HG02885 (cell line): ENCODE measurements around the gene PCDHGB4.
"Not testable (repeated sequence)": the region's sequence is repeated elsewhere in the genome, so short reads cannot be mapped to it uniquely, and the experiment has no call there.

Experiments used
- ATAC-seq: cut with Tn5 transposase; IDR thresholded peaks from one replicate; pipeline ENCODE4 v1.9.1; 2021; ENCODE audit warnings: mild to moderate bottlenecking; ENCODE audit not compliant: unreplicated experiment, poor library complexity

PCDHGB4 gene

DNA sequence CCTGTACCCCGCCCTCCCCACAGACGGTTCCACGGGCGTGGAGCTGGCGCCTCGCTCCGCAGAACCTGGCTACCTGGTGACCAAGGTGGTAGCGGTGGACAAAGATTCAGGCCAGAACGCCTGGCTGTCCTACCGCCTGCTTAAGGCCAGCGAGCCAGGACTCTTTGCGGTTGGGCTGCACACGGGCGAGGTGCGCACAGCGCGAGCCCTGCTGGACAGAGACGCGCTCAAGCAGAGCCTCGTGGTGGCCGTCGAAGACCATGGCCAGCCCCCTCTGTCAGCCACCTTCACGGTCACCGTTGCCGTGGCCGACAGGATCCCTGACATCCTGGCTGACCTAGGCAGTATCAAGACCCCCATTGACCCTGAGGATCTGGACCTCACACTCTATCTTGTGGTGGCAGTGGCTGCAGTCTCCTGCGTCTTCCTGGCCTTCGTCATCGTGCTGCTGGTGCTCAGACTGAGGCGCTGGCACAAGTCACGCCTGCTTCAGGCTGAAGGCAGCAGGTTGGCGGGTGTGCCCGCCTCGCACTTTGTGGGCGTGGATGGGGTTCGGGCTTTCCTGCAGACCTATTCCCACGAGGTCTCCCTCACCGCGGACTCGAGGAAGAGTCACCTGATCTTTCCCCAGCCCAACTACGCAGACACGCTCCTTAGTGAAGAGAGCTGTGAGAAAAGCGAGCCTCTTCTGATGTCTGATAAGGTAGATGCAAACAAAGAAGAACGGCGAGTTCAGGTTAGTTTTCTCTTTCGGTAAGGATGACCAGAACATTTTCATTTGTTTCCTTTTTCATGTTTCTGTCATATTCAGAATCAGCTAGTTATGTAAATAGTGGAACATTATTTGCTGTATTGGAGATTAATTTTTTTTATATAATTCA lies 21.2 kb upstream of the PCDHGB4 start:
- ATAC-seq, result no peak

DNA sequence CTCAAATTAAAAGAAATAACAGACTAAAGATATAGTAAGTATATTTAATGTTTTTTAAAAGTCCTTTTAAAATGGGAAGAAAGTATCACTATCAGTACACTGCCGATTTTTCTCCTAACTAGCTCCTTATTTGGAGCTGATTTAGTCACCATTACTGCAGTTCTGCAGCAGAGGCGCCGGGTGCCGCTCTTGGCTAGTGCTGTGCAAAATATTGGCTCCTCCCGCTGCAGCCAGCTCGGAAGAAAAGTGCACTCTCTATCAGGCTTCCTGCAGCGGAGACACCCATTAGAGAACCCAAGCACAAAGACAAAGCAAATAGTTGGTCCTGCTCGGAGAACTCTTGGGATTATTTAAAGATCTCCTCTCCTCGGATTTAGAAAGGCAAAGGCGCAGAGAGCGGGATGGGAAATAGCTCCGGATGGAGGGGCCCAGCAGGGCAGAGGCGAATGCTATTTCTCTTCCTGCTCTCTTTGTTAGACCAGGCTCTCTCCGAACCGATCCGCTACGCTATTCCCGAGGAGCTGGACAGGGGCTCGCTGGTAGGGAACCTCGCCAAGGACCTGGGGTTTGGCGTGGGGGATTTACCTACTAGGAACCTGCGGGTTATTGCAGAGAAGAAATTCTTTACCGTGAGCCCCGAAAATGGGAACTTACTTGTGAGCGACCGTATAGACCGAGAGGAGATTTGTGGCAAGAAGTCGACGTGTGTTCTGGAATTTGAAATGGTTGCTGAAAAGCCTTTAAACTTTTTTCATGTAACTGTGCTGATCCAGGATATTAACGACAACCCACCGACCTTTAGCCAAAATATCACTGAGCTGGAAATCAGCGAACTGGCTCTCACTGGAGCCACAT lies 17.3 kb upstream of the PCDHGB4 start, which contains the start of gene PCDHGB3:
Gene PCDHGB3, plus strand, starts transcription at position 249 of the 855 bp plus-strand sequence. Its CDS starts 153 bp downstream, at position 402.
- peak; percentile 97 for ATAC-seq

DNA sequence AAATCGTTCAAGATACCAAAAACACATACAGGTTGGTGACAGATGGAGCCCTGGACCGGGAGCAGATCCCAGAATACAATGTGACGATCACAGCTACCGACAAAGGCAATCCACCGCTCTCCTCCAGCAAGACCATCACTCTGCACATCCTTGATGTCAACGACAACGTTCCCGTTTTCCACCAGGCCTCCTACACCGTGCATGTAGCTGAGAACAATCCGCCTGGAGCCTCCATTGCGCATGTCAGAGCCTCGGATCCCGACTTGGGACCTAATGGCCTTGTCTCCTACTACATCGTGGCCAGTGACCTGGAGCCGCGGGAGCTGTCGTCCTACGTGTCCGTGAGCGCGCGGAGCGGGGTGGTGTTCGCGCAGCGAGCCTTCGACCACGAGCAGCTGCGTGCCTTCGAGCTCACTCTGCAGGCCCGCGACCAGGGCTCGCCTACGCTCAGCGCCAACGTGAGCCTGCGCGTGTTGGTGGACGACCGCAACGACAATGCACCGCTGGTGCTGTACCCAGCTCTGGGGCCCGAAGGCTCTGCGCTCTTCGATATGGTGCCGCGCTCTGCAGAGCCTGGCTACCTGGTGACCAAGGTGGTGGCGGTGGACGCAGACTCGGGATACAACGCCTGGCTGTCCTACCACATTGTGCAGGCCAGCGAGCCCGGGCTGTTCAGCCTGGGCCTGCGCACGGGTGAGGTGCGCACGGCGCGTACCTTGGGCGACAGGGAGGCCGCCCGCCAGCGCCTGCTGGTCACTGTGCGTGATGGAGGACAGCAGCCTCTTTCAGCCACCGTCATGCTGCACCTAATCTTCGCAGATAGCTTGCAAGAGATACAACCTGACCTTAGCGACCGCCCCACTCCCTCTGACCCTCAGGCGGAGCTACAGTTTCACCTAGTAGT lies 15.7 kb upstream of the PCDHGB4 start:
- ATAC-seq, result no peak

DNA sequence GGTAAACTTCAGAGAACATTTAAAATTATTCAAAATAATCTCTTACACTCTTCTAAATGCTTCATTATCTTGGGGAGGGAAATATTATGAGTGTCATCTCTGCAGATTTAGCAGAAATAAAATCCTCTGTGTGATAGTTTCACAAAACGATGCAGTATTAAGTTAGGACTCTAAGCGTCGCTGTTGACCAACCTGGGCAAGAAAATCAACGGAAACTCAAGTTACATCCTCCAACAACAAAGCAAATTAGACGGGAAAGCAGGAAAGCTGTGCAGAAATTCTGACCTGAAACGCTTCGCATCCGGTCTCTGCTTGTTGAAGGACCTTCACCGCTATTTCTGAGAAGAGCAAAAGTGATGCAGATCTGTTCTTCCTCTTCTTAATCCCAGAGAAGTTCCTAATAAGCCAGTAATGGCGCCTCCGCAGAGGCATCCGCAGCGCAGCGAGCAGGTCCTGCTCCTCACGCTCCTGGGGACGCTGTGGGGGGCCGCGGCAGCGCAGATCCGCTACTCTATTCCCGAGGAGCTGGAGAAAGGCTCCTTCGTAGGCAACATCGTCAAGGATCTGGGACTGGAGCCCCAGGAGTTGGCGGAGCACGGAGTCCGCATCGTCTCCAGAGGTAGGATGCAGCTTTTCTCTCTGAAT lies 13.7 kb upstream of the PCDHGB4 start, which contains the start of gene PCDHGA6:
Gene PCDHGA6, plus strand, starts transcription at position 219 of the 645 bp plus-strand sequence. Its CDS starts 193 bp downstream, at position 412.
- ATAC-seq, result no peak

DNA sequence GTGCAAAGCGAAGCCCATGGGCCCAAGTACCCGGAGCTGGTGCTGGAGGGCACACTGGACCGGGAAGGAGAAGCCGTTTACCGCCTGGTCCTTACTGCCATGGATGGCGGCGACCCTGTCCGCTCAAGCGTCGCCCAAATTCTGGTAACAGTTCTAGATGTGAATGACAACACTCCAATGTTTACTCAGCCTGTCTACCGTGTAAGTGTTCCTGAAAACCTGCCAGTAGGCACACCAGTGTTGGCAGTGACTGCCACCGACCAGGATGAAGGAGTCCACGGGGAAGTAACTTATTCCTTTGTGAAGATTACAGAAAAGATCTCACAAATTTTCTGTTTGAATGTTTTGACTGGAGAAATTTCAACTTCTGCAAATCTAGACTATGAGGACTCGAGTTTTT lies 12.9 kb upstream of the PCDHGB4 start:
- no peak for ATAC-seq

DNA sequence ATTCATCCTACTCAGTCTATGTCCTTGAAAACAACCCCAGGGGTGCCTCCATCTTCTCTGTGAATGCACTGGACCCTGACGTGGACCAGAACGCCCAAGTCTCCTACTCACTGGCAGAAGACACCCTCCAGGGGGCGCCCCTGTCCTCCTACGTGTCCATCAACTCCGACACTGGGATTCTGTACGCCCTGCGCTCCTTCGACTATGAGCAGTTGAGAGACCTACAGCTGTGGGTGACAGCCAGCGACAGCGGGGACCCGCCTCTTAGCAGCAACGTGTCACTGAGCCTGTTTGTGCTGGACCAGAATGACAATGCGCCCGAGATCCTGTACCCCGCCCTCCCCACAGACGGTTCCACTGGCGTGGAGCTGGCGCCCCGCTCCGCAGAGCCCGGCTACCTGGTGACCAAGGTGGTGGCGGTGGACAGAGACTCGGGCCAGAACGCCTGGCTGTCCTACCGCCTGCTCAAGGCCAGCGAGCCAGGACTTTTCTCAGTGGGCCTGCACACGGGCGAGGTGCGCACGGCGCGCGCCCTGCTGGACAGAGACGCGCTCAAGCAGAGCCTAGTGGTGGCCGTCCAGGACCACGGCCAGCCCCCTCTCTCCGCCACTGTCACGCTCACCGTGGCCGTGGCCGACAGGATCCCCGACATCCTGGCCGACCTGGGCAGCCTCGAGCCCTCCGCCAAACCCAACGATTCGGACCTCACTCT lies 11.9 kb upstream of the PCDHGB4 start:
- not testable (repeated sequence) for ATAC-seq

DNA sequence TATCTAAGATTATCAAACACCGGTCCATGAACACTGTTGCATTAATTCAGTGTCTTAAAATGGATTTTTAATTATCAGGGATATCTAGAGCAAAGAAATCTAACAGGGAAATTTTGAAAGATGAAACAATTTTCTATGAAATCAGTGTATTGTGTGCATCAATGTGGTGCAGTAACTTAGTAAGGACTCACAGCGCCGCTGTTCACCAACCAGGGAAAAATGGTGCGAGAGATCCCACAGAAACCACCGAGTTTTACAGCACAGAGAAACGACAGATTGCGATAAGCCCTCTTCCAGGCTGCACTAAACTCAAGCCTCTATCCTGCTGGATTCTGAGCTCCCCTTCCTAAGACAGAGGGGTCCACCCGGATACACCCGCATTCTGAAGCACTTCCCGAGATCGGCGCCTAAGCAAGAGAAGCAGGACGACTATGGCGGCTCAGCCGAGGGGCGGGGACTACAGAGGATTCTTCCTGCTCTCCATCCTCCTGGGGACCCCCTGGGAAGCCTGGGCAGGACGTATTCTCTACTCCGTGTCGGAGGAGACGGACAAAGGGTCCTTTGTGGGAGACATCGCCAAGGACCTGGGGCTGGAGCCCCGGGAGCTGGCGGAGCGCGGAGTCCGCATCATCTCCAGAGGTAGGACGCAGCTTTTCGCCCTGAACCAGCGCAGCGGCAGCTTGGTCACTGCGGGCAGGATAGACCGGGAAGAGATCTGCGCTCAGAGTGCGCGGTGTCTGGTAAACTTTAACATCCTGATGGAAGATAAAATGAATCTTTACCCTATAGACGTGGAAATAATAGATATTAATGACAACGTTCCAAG lies 4.8 kb upstream of the PCDHGB4 start, which contains the start of gene PCDHGA7:
Gene PCDHGA7, plus strand, starts transcription at position 274 of the 826 bp plus-strand sequence. Its CDS starts 158 bp downstream, at position 432.
- peak; percentile 85 for ATAC-seq

DNA sequence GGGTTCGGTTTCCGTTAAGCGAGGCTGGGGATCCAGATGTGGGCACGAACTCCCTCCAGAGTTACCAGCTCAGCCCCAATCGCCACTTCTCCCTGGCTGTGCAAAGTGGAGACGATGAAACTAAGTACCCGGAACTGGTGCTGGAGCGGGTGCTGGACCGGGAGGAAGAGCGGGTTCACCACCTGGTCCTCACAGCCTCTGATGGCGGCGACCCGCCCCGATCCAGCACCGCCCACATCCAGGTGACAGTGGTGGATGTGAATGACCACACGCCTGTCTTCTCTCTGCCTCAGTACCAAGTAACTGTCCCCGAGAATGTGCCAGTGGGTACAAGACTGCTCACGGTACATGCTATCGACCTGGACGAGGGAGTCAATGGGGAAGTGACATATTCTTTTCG lies 4.2 kb upstream of the PCDHGB4 start:
- ATAC-seq, result no peak

DNA sequence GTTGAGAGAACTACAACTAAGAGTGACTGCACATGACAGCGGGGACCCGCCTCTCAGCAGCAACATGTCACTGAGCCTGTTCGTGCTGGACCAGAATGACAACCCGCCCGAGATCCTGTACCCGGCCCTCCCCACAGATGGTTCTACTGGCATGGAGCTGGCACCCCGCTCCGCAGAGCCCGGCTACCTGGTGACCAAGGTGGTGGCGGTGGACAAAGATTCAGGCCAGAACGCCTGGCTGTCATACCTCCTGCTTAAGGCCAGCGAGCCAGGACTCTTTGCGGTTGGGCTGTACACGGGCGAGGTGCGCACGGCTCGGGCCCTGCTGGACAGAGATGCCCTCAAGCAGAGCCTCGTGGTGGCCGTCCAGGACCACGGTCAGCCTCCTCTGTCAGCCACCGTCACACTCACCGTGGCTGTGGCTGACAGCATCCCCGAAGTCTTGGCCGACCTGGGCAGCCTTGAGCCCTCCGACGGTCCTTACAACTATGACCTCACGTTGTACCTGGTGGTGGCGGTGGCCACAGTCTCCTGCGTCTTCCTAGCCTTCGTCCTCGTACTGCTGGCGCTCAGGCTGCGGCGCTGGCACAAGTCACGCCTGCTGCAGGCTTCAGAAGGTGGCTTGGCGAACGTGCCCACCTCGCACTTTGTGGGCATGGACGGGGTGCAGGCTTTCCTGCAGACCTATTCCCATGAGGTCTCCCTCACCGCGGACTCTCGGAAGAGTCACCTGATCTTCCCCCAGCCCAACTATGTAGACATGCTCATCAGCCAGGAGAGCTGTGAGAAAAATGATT lies 2.8 kb upstream of the PCDHGB4 start:
- no peak for ATAC-seq

DNA sequence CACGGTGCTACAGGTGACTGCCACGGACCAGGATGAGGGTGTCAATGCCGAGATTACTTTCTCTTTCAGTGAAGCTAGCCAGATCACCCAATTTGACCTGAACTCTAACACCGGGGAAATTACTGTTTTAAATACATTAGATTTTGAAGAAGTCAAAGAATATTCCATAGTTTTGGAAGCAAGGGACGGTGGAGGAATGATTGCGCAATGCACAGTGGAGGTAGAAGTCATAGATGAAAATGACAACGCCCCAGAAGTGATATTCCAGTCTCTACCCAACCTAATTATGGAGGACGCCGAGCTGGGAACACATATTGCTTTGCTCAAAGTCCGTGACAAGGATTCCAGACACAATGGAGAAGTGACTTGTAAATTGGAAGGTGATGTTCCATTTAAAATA lies 1.2 kb downstream of the PCDHGB4 start:
- ATAC-seq, result no peak

DNA sequence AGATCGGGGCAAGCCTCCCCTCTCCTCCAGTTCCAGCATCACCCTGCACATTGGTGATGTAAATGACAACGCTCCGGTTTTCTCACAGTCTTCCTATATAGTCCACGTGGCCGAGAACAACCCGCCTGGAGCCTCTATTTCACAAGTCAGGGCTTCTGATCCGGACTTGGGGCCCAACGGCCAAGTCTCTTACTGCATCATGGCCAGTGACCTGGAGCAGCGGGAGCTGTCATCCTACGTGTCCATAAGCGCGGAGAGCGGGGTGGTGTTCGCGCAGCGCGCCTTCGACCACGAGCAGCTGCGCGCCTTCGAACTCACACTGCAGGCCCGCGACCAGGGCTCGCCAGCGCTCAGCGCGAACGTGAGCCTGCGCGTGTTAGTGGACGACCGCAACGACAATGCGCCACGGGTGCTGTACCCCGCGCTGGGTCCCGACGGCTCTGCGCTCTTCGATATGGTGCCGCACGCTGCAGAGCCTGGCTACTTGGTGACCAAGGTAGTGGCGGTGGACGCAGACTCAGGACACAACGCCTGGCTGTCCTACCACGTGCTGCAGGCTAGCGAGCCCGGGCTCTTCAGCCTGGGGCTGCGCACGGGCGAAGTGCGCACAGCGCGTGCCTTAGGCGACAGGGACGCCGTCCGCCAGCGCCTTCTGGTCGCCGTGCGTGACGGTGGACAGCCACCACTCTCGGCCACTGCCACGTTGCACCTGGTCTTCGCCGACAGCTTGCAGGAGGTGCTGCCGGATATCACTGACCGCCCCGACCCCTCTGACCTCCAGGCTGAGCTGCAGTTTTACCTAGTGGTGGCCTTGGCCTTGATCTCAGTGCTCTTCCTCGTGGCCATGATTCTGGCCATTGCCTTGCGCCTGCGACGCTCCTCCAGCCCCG lies 1.9 kb downstream of the PCDHGB4 start:
- ATAC-seq, result no peak

DNA sequence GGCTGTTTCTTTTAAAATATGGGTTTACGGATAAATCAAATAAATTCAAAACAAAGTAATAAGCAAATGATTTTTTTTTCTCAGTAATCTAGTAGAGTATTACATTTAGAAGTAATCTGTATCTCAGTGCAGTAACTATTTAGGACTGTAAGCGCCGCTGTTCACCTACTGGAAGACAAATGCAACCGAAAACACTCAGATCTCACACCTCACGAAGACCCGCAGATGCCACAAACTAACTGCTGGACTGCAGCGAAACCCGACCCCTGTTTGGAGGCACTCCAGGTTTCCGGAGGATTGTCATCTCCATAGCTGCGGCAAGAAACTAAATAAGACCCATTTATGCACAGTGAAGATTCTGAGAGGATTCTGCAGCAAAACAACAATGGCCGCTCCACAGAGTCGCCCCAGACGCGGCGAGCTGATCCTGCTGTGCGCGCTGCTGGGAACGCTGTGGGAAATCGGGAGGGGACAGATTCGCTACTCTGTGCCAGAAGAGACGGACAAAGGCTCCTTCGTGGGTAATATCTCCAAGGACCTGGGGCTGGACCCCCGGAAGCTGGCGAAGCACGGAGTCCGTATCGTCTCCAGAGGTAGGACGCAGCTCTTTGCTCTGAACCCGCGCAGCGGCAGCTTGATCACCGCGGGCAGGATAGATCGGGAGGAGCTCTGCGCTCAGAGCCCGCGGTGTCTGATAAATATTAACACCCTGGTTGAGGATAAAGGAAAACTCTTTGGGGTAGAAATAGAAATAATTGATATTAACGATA lies 5.1 kb downstream of the PCDHGB4 start, which contains the start of gene PCDHGA8:
Gene PCDHGA8, plus strand, starts transcription at position 205 of the 770 bp plus-strand sequence. Its CDS starts 181 bp downstream, at position 386.
- no peak for ATAC-seq

DNA sequence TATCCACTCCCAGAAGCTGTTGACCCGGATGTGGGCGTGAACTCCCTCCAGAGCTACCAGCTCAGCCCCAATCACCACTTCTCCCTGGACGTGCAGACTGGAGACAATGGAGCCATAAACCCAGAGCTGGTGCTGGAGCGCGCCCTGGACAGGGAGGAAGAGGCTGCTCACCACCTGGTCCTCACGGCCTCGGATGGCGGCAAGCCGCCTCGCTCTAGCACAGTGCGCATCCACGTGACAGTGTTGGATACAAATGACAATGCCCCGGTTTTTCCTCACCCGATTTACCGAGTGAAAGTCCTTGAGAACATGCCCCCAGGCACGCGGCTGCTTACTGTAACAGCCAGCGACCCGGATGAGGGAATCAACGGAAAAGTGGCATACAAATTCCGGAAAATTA lies 5.8 kb downstream of the PCDHGB4 start:
- no peak for ATAC-seq

DNA sequence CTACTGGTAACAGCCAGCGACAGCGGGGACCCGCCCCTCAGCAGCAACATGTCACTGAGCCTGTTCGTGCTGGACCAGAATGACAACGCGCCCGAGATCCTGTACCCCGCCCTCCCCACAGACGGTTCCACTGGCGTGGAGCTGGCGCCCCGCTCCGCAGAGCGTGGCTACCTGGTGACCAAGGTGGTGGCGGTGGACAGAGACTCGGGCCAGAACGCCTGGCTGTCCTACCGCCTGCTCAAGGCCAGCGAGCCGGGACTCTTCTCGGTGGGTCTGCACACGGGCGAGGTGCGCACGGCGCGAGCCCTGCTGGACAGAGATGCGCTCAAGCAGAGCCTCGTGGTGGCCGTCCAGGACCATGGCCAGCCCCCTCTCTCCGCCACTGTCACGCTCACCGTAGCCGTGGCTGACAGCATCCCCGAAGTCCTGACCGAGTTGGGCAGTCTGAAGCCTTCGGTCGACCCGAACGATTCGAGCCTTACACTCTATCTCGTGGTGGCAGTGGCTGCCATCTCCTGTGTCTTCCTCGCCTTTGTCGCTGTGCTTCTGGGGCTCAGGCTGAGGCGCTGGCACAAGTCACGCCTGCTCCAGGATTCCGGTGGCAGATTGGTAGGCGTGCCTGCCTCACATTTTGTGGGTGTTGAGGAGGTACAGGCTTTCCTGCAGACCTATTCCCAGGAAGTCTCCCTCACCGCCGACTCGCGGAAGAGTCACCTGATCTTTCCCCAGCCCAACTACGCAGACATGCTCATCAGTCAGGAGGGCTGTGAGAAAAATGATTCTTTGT lies 7.1 kb downstream of the PCDHGB4 start:
- ATAC-seq, result not testable (repeated sequence)
